Keratinocyte (primary cell): ENCODE measurements around the gene ARPC5.

Experiments used
- CTCF ChIP-seq, 3 experiments: IDR thresholded peaks in 1 of 3; conservative IDR thresholded peaks in 1 of 3; optimal IDR thresholded peaks in 1 of 3; 2 replicates in 2 of 3; 3 replicates in 1 of 3; pipeline versions ENCODE3 to v1.5.1; 2011; ENCODE audit warnings: low read length in 3 of 3, mild to moderate bottlenecking in 3 of 3, moderate library complexity in 2 of 3, control low read depth in 1 of 3, inconsistent platforms in 1 of 3; ENCODE audit not compliant: insufficient read depth in 2 of 3; ENCODE audit errors: extremely low read depth in 1 of 3
- EZH2 ChIP-seq: IDR thresholded peaks from one replicate; pipeline ENCODE4 v1.6.1; 2012; ENCODE audit warnings: inconsistent platforms, mild to moderate bottlenecking, low read length, moderate library complexity

DNA sequence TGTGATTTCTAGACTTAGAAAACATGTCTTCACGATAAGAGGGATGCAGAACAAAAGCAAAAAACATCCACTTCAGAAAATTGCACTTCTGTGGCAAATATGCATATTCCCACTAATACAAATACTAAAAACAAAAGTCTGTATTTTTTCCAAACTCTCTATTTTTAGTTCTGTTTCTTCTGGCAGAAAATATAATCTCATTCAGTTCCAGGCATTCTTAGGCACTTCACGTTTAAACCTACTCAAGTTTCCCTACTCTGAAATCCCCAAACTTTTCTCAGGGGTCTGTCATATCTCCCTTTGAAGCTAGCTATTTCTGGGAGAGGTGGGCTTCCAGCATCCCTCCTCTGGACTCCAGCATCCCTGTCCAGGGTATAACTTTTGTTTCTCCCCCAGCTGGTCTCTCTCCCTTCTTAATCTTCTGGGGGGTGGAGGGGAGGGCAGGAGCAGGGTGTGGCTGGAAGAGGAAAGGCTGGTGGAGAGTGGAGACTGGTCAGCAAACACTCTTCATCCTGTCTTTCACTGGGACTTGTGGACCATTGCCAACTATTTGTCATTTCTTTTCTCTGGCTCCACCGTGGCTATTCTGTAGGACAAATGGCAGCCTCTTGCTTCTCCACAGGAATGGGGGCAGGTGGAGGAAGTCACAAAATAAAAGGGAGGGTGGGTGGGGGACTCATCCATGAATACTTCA is 25.7 kb downstream of the ARPC5 start:
- TF ChIP-seq CTCF (optimal IDR thresholded peaks at IDR 0.05 in 1 of 3, IDR thresholded peaks at IDR 0.05 in 1 of 3, conservative IDR thresholded peaks at IDR 0.05 in 1 of 3; ENCODE audit: extremely low read depth in 1 of 3, insufficient read depth in 2 of 3, low read length in 3 of 3) (no peak), EZH2 (no peak)
